Left kidney (tissue), 8 donors: ENCODE data around the gene CMBL. TPM values are rescaled to one million over a fixed set of nuclear protein-coding genes. Genes with fewer than 3 reads are reported as not detected.
"Not testable (repeated sequence)": the region's sequence is repeated elsewhere in the genome, so short reads cannot be mapped to it uniquely, and the experiment has no call there.

Source experiments
- DNase-seq: peaks from one replicate; pipeline ENCODE4 v3.0.0-alpha.2; 2013
- long read RNA-seq, 8 donors: transcript quantifications; one replicate each; lab custom pipeline, GENCODE V29; 2026
- polyA plus RNA-seq: library from polyadenylated mRNA; unstranded; fragments of 120-200 nt; gene quantifications from one replicate; pipeline ENCODE4 v1.2.1, GENCODE V29; 2013; ENCODE audit not compliant: insufficient read length

CMBL gene
- polyA plus RNA-seq: 39.6 TPM
- long read RNA-seq, donor 1, transcript CMBL-201 (6 exons, 2,335 nt): major isoform, 11 of 28 reads
- long read RNA-seq, donor 1, partial matches to known transcripts: 14 of 28 reads
- long read RNA-seq, donor 1, other reads (novel, unspliced or antisense): 0 of 28 reads
- long read RNA-seq, donor 2, transcript CMBL-201 (6 exons, 2,335 nt): major isoform, 13 of 29 reads
- long read RNA-seq, donor 2, partial matches to known transcripts: 16 of 29 reads
- long read RNA-seq, donor 2, other reads (novel, unspliced or antisense): 0 of 29 reads
- long read RNA-seq, donor 3, transcript CMBL-201 (6 exons, 2,335 nt): major isoform, 7 of 36 reads
- long read RNA-seq, donor 3, partial matches to known transcripts: 28 of 36 reads
- long read RNA-seq, donor 3, other reads (novel, unspliced or antisense): 0 of 36 reads
- long read RNA-seq, donor 4, partial matches to known transcripts: 0 of 1 reads
- long read RNA-seq, donor 4, other reads (novel, unspliced or antisense): 0 of 1 reads
- long read RNA-seq, donor 5, transcript CMBL-201 (6 exons, 2,335 nt): major isoform, 15 of 49 reads
- long read RNA-seq, donor 5, partial matches to known transcripts: 30 of 49 reads
- long read RNA-seq, donor 5, other reads (novel, unspliced or antisense): 0 of 49 reads
- long read RNA-seq, donor 6, transcript CMBL-201 (6 exons, 2,335 nt): major isoform, 14 of 24 reads
- long read RNA-seq, donor 6, partial matches to known transcripts: 10 of 24 reads
- long read RNA-seq, donor 6, other reads (novel, unspliced or antisense): 0 of 24 reads
- long read RNA-seq, donor 7, transcript CMBL-201 (6 exons, 2,335 nt): major isoform, 14 of 36 reads
- long read RNA-seq, donor 7, partial matches to known transcripts: 22 of 36 reads
- long read RNA-seq, donor 7, other reads (novel, unspliced or antisense): 0 of 36 reads
- long read RNA-seq, donor 8, transcript CMBL-201 (6 exons, 2,335 nt): major isoform, 8 of 19 reads
- long read RNA-seq, donor 8, partial matches to known transcripts: 10 of 19 reads
- long read RNA-seq, donor 8, other reads (novel, unspliced or antisense): 0 of 19 reads

DNA sequence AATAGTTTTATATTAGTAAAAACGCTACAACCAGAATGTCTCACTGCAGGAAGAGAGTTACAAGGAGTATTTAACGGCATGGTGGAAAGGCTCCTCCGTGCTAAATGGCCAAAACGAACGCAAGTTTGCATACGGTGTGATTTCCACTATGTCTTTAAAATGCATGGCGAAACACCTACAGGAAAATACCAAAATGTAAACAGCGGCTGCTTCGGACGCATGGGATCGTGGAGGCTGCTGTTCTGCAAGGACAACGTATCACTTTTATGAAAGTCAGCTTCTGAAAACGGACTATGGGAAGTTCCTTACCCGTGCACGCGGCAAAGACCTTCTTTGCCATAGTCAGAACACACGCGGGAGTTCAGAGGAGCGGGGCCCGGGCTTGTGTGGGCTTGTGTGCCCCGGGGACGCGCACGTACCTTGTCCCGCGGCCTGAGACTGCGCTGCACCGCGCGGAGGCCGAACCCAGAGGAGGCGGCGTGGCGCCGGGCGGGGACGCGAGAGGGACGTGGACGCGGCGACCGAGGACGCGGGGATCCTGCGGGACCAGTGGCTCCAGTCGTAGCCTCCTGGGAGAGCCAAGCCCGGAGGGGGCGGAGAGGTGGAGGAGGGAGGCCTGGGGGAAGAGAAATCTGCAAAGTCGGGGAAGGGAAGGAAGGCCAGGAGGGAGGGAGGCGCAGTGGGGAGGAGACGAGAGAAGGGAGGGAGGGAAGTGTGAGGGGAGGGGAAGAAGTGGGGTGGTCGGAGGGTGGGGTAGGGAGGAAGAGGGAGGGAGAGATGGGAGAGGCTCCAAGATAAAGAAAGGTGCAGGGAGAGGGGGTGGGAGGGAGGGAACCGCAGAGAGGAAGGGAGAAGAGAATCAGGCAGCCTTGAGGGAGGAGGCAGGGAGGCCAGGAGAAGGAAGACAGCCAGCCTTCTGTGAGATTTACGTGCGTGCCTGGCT lies at the start of gene CMBL:
TSS of gene CMBL (minus strand) at position 697 of the 943 bp plus-strand sequence. CDS start 17,140 bp downstream, outside the sequence.
- peak; percentile 46 for DNase-seq

DNA sequence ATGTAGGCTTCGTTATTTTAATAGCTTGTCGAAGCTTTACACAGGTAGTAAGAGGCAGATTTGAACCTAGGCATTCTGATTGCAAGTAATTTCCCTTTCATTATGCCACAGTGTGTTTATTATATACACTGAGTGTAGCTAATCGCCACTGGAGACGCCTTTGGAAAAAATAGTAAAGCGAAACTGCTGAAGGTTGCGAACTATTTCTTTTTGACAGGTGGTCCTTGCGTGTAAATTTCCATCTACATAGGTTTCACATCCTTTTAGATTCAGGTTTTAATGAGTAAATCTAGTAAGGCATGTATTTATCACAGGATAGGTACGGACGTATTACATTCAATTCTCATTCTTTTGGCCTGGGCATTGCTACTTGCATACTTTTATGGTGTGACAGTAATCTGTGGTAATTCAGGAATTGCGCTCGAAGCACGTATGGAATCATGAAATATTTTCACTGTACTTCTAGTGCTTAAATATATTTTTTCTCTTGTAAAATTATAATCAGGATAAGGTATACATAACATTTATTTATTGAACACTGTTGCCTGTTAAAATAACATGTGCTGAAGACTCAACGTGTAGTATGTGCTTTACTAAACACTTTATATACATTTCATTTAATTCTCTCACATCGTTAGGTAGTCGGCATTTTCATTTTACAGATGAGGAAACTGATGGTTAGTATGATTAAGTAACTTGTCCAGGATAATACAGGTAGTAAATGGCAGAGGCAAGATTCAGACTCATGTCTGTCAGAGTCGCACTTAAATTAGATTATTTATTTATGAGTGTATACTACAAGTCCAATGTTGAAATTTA lies 47.6 kb upstream of the CMBL start:
- peak; percentile 35 for DNase-seq

DNA sequence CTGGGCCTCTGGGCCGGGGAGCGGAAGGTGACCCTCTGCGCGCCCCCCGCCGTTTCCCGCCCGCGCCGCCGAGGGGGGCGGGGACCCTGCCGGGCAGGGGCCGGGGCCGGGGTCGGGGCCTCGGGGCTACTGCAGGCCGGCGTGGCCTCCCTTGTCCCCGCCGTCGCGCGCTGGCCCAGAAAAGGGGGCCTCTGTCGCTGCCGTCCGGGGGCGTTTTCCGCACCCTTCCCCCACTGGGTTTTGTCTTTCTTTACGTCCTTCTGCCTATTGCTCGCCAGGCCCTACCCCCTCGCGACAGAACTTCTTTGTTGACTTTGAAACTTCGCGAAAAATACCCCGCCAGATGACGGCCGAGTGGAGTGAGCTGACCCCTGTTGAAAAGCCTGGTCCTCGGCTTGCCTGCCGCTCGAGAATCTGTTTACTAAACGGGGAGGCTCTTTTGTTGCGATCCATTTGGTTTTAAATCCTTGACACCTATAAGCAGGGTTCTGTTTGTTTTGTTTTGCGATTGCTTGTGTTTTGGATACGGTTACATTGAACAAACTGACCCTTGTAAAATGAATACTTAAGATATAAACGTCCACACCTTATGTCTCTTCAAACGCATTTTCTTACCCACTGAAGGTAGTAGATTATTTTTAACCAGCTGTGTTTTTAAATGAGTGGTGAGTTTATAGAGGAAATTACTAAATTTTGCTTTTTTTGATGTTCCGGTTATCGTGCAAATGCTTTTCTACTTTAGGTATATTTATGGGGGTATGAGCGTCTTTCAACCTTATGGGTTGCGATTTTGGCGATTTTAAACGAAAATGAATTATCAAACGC lies 46.6 kb upstream of the CMBL start:
- peak; percentile 70 for DNase-seq

DNA sequence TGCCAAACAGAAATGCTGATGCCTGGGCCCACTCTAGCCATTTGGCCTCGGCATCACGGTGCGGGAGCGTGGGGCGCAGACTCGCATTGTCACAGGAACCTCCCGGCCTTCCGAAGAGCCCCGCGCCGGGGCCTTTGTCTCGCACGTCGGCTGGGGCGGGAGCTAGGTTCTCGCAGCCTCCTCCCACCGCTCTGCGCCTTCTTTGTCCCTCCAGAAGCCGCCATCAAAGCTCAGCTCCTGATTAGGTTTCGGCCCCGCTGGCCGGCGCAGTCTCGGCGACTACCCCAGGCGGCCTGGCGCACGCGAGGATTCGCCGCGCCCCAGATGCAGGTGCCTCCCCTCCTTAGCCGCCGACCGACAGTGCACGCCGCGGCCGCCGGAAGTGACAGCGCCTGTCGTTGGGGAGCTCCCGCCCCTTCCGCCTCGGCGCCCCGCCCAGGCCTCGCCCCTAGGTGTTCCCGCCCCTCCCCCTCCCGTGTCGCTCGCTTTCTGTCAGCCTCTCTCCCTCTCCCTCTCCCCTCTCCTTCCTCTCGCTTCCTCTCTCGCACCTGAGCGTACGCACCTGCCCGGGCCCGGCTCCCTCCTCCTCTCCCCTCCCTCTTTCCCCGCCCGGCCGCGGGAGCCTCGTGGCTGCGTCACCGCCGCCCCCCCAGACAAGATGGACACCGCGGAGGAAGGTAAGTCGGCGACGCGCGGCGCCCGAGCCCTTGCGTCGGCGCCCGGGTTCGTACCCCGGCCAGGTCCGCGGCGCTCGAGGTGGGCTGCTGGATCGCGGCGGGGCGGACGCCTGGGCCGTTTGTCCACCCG lies 45.7 kb upstream of the CMBL start, which contains the start of gene MARCHF6:
TSS of gene MARCHF6 (plus strand) at position 455 of the 807 bp plus-strand sequence. CDS start at position 659, 204 bp downstream.
- peak; percentile 92 for DNase-seq

DNA sequence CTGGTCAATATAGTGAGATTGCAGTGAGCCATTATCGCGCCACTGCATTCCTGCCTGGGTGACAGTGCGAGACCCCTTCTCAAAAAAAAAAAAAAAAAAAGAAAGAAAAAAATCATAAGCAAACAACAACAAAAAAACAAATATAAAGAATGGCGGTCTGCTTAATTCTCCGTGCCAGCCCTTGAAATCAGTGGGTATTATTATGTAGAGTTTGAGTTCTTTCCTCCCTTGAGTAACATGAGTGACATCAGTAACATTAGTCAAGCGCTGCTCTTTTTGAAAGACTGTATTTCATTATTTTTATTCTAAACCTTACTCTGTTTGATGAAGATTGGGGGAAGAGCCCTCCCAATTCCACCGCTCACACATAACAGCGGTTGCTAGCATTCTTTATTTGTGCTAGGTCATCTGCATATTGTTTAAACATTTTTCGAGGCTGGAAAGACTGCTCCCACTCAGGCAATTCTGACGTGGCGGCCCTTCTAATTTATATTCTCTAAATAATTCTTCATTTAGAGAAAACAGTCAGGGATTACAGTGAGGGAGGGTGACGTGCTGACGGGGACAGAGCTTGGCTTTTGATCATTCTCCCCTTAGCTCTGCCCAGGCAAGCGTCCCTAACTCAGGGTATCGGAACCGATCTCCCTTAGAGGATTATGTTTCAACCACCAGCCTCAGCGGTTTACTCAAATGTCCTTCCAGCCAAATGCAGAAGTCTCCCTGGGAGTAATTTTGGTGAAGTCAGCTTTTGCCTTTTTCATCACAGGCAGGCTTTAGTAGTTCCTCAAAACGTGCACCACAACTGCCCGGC lies 44.9 kb upstream of the CMBL start:
- peak; percentile 73 for DNase-seq

DNA sequence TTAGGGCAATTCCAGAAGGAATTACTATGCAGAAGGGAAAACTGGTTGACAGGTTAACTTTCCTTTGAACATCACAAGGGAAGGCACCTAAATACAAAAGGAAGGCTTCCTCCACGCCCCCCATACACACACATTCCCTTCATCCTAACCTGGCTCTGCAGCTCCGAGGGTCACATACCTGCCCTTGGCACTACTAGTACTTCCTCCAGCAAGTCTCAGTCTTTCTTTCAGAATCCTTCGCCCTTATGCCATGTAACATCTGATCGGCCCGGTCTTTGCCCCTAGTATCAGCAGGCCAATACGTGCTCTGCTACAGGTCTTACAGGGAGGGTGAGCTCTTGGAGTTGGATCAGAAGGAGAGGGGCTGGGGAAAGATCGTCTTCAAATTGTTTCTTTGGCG lies 44.2 kb upstream of the CMBL start:
- DNase-seq: no peak

DNA sequence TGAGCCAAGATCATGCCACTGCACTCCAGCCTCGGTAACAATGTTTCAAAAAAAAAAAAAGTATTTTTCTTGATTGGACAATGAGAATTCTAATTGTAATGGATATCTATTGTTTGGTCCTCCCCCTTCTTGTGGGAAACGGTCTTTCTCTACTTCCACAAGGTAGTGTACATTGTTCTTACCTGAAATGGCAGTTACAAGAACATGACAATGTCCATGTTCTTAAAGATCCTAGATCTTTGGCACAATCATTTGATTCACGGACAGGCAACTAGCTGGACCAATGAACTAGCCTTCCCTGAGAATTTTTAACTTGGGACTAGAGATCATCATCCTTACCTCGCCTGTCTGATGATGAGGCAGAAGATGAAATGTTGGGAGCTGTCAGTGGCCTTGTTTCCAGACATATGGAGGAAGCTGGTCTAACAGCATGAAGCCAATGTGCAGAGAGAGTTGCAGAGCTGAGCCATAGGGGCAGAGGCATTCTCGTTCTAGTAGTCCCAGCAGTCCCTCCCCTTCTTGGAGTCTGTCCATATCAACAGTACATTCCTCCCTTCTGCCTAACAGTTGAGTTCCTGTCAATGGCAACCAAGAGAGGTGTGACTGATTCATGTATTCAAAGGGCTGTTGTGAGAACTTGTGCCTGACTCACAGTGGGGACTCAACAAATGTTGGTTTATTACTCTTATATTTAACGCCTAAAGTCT lies 43.6 kb upstream of the CMBL start:
- DNase-seq: no peak

DNA sequence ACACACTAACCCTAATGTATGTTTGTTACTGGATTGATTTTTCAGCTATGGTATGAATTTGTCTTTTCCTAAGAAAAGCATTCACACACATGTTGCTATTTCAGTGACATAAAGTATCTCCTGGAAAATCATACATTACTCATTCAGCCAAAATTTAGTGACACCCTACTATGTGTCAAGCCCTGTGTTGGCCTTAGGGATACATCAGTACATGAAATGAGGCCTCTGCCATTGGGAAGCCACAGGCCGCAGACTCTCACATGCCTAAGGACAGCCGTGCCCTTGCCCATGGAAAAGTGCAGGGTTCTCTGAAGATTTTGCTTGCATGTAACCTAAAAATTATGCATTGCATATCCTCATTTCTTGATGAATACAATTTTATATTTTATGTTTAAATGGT lies 40.6 kb upstream of the CMBL start:
- DNase-seq: no peak

DNA sequence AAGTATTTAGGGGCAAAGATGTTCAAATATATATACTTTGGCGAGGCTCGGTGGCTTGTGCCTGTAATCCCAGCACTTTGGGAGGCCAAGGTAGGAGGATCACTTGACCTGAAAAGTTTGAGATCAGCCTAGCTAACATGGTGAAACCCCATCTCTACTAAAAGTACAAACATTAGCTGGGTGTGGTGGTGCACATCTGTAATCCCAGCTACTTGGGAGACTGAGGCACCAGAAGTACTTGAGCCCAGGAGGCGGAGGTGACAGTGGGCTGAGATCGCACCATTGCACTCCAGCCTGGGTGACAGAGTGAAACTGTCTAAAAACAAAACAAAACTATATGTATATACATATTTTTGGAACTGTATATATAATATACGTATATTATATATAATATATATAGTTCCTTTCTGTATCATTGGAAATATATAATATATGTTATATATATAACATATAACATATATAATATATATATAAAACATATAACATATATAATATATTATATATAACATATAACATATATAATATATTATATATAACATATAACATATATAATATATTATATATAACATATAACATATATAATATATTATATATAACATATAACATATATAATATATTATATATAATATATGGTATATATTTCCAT lies 36.9 kb upstream of the CMBL start:
- not testable (repeated sequence) for DNase-seq

DNA sequence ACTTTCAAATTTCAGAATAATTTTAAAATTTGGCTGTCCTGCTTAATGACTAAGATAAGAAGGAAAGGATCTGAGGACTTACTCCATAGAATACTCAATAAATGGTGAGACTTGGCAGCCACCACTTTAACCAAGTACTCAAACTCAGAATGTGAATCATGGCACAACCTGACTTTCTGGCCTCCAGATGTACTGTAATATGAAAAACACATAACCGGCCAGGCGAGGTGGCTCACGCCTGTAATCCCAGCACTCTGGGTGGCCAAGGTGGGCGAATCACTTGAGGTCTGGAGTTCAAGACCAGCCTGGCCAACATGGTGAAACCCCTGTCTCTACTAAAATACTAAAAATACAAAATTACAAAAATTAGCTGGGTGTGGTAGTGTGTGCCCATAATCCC lies 35.8 kb upstream of the CMBL start:
- DNase-seq: no peak

DNA sequence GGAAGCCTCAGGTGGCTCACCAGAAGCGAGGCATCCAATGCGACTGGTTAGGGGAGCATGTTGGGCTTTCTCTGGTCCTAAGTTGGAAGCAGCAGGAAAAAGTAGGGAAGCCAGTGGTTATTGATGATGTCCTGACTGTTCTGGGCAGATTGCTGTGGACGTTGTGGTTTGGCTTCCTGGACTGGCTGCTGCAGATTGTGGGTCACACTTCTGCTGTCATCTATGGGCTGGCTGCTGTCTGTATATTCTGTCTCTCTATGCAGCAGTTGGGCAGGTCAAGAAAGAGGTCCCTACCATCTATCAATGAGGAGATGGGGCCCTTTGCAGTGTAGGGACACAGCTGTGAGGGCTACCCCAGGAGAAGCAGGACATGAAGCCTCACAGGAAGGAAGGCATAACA lies 32.3 kb upstream of the CMBL start:
- no peak for DNase-seq

DNA sequence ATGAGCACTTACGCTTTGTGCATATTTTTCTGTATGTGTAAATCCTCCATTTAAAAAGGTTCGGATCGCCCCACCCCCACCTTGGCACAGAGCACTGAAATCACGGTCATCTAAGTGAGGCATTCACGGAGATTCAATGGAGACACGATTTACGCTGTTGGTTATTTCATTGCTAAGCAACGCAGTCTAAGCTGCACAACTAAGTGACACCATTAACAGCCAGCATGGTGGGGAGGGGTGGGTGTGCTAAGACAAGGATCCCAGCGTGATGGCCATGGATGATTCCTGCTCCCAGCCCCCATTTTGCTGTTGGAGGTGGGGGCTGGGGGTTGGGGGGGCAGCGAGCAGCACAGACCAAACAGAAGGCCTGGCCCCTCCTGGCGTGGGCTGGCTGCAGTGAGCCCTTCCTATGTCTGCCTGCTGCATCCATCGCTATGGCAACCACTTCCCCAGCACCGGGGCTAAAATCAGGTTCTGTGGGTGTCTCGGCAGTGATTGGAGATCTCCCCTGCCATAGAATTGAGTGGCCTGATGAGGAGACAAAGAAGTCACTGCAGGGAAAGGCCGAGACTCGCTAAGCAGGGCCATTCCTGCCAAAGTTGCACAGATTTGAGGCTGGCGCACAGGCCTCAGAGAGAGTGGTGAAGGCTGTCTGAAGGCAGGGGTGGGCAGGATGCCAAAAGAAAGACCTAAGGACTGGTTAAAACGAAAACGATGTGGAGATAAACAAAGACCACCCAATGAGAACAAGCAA lies 31.5 kb upstream of the CMBL start:
- DNase-seq: no peak

DNA sequence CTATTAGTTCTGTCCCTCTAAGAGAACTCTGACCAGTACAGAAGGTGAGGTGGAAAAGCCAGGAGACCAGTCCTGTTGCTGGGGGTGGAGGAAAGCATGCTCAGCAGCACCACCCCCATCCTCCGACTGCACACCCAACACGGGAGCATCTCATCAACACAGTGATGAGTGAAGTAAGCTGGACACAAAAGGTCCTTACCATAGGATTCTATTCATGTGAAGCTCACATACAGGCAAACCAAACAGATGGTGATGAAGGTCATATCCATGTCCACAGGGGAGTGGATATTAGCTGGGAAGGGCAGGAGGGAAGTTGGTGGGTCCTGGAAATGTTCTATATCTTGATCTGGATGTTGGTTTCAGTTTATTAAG lies 31.0 kb upstream of the CMBL start:
- DNase-seq: no peak

DNA sequence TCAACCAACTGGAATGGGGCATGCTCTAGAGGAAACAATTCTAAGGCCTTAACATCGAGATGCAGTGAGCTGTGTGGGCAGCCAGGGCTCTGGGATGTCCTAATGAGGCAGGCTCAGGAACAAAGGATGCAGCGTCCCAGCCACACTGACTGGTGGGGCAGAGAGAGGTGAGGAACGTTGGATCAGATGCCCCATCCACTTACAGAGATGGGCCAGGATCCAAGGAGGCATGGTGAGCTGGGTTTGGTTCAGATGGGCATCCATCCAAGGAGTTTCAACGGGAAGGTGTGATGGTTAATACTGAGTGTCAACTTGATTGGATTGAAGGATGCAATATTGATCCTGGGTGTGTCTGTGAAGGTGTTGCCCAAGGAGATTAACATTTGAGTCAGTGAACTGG lies 30.3 kb upstream of the CMBL start:
- no peak for DNase-seq

DNA sequence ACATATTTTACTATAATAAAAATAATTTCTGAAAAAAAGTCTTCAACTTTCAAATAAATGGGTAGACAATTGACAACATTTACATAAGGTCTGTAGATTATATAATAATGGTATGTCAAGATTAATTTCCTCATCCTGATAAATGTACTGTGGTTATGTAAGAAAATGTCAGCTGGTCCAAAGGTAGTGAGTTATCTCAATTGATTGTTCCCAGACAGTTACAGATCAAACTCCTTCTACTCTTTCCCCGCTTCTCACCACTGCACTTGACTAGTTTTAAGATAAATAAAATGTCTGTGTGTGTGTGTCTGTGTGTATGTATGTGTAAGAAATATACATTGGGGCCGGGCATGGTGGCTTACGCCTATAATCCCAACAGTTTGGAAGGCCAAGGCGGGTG lies 29.4 kb upstream of the CMBL start:
- DNase-seq: no peak
